HG03521 (cell line): ENCODE data around the gene CYBRD1.

Experiments used
- ATAC-seq: cut with Tn5 transposase; IDR thresholded peaks from one replicate; pipeline ENCODE4 v1.9.1; 2021; ENCODE audit warnings: mild to moderate bottlenecking, moderate library complexity; ENCODE audit not compliant: unreplicated experiment

Gene CYBRD1

GRCh38 chr2:171595456-171595855, 73.2 kb downstream of the CYBRD1 start:
- no peak for ATAC-seq

- ATAC-seq, result no peak
Observed at GRCh38 chr2:171595896-171596295, 73.6 kb downstream of the CYBRD1 start.

- ATAC-seq, result peak; percentile 91
Observed at GRCh38 chr2:171598713-171599319, 76.5 kb downstream of the CYBRD1 start.

DNA sequence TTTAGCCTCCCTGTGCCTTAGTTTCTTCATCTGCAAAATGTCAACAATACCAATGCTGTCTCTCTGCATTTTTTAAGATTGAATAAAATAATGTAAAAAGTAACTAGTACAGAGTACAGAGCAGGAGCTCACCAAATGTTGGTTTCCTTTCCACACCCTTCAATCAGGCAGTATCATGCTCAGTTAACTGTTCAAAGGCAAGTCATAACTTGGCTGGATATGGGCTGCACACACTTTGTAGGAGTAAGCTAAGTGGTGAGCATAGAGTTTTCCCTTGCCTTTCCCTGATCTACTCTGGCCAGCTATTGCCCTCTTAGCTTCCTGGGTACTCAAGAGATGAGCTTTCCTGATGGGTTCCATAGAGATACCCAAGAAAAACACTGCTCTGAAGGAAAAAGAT, 77.9 kb downstream of the CYBRD1 start:
- ATAC-seq, result no peak

DNA sequence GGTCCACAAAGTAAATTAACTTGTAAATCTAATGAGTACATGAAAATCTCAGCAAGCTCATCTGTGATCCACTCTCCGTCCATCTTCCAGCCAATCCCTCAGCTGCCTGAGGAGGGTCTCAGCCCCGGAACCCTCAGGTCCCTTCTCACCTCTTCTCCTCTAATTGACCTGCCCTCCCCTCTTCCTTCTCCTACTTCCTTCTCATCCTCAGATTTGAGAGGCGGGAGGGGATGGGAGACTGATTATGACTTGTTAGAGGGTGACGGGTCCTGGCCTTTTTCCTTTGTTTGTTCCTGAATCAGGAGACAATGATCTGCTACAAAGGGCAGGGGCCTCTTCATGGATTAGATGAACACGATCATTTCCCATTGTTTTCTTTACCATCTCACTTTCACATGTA, 80.1 kb downstream of the CYBRD1 start:
- ATAC-seq, result no peak
